GDM1 (cell line): ENCODE data around the gene CILP2.

ENCODE experiments used
- DNase-seq: peaks from one replicate; lab custom pipeline; 2025; lab: John Stamatoyannopoulos, UW

CILP2 gene

DNA sequence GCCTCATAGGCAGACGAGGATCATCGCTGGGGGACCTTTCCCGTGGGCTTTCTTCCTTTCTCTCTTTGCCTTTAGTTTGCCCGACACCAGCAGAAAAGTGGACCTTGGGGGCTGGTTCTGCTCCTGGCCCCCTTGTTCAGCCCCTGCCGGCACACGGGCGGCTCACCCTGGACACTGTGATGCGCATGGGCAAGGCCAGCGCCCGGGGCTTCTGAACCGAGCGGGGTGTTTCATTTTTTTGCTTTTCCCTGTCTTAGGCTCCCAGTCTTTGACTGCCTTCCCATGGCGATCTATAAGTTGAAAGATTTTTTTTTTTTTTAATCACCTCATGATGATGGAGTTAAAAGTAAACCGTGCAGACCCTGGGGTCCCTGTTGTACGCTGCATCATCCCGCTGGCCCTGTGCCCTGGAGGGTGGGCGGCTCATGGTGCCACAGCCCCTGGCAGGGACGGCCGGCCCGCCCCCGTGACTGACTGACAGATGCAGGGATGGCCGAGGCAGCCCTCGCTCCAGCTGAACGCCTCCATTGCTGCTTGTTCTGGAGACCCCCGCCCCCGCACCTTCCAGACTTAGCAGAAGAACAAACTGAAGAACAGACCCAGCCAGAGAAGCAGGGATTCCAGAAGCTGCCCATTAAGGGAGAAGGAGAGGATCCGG, 32.3 kb upstream of the CILP2 start:
- DNase-seq: no peak

DNA sequence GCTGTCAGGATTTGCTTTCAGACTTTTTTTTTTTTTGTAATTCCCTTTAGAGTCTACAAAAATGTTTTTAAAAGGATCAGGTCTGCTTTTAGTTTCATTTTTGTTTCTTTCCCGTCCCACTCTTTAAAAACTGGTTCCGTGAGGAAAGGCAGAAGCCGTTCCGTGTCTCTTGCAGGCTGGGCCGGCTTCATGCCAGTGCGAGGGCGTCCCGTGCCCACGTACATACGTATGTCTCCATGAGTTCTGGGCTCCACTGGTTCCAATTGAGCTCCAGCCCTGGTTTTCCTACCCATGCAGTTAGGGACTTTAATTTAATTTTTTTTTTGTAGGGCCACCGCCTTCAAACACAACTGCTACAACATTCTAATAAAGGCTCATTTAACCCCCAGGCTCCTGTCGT, 31.5 kb upstream of the CILP2 start:
- no peak for DNase-seq

DNA sequence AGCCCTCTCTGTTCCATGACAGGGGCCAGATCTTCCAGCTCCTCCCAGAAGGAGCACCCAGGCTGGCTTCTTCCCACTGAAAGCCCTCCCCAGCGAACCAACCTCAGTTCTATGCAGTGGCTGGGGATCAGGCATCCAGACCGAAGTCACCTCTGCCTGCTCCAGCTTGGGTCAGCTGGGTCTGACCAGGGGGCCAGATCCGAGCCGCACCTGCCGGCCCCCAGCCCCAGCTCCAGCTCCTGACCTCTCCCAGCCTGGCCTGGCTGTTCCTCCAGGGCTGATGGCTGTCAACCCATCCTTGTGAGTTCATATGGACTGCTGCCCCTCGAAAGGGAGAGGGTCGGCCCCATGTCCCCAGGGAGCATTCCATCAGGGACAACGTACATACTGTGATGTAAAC, 30.7 kb upstream of the CILP2 start:
- no peak for DNase-seq

DNA sequence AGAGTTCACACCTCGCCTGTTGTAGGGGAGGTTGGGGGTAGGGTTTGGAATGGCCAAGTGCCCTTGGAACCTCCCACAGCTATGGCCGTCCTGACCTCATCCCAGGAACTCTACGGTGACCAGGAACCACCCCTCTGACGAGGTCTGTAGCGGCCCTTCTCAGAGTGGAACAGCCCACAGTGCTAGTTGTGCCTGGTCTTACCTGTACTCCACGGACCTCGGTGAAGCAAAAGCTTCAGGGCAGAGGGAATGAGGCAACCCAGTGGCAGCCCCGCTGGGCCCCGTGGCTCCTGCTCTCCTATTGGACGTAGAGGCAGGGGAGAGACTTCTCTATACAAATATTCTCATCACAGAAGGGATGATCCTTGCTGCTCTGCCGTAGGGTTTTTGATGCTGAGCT, 29.8 kb upstream of the CILP2 start:
- DNase-seq: no peak

DNA sequence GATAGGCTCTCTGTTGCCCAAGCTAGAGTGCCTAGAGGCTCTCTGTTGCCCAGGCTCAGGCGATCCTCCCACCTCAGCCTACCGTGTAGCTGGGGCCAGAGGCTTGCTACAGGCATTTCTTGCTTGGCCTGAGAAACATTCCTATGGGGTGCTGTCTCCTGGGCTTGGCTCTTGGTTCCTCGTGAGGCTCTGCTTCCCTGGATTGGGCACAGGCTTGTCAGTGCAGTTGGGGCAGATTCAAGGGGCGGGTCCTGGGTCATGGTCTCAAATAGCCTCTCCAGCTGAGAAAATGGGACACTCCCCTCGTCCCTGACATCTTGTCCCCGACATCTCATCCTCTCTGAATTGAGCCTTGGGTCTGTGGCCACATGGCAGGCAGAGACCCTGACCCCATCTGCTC, 27.6 kb upstream of the CILP2 start:
- no peak for DNase-seq

DNA sequence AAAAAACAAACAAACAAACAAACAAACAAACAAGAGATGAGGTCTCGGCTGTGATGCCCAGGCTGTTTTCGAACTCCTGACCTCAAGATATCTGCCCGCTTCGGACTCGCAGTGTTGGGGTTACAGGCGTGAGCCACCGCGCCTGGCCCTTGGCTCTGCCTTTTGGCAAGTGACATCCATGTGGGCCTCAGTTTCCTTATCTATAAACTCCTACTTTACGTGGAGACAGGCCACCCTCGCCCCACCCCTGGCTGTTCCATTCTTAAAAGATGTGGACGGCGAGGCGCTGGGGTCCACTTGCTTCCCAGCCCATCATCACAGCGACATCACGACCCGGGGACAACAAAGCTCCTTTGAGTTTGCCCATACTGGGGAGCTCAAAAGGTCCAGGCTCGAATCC, 24.4 kb upstream of the CILP2 start:
- DNase-seq: no peak

DNA sequence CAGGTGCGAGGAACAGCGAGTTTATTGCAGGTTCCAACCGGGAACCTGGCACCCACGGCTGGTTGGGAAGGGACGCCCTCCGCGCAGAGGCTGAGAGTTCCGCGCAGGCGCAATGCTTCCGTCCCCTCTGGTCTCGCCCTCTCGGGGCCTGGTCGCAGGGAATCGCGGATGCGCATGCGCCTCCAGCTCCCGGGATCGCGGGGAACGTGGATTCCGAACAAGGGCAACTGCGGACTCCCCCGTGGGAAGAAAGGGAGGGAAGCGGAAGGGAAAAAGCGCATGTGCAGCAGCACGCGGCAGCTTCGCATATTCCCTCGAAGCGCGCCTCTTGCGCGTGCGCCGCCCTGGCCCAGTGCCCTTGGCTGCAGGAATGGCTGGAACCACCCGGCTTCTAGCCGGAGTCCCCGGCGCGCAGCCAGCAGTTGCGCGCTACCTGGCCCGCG, 23.8 kb upstream of the CILP2 start:
- no peak for DNase-seq

DNA sequence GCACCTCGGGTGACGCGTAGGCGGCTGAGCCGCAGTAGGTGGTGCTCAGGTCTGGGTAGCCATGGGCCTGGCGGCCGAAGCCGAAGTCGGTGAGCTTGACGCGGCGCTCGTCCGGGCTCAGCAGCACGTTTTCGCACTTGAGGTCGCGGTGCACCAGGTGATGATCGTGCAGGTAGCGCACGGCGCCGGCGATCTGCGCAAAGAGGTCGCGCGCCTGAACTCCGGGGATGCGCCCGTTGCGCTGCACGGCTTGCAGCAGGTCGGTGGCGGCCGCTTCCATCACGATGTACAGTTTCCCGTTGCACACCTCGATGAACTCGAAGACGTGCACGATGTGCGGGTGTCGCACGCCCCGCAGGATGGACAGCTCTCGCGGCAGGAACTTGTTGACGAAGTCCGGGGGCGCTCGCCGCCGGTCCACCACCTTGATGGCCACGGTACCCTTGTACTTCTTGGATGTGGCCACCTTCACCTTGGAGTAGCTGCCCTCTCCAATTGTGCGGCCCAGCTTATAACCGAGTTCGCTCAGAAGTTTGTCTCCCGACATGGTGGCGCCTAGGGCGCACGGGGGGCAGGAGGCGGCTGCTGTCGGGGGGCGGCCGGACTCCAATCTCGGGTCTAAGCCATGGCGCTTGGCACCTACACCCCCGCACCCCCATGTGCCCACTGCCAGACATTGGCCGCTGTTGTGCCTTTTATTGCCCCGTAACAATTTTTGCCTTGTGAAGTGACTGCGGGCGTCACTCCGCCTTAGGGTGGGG, 23.0 kb upstream of the CILP2 start, which contains the start of gene TSSK6:
TSSK6 (minus strand) TSS at position 668 of the 761 bp plus-strand sequence; CDS start at position 547, 121 bp downstream.
- DNase-seq: no peak

DNA sequence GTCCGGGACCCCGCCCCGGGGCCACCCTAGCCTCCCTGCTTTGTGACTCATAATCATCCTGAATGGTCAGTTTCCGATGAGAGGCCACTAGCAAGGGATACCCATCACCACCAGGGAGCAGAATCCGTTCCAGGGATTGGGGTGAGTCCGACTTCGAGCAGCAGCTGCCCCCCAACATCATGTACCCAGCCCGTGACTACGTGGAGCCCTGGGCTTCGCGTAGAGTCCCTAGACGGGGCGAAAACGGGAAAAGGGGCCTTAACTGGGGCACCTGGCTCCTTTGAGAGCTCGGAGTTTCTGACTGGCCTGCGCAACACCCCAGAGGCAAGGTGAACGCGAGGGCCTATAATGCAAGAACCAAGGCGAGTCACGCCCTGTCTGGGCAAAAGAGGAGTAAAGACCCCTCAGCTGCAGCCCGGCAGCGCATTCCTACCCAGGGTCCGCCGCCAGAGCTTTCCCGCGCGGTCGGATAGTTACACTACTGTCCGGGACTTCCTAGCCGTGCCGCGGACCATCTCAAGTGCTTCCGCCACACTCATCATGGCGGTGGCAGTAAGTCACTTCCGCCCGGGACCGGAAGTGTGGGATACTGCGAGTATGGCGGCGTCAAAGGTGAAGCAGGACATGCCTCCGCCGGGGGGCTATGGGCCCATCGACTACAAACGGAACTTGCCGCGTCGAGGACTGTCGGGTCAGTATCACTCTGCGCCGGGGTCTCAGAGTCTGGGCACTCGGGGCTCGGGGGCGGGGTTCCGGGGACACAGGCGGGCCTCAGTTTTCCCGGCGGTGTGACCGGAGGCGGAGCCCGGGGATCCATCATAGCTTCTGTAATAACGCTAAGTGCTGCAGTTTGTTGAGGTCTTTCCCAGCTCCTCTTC, 22.2 kb upstream of the CILP2 start, which contains the start of gene NDUFA13:
NDUFA13 (plus strand) TSS at position 584 of the 878 bp plus-strand sequence; CDS start at position 598, 14 bp downstream.
- peak; percentile 84 for DNase-seq

DNA sequence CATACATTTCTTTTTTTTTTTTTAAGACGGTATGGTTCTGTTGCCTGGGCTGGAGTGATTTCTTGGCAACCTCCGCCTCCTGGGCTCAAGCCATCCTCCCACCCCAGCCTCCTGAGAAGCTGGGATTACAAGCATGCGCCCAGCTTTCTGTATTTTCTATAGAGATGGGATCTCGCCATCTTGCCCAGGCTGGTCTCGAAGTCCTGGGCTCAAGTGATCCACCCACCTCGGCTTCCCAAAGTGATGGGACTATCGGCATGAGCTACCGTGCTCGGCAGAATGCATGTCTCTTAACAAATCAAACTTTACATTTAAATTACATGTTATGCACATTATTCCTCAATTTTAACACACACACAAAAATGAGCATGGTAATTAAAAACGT, 20.8 kb upstream of the CILP2 start:
- DNase-seq: no peak

DNA sequence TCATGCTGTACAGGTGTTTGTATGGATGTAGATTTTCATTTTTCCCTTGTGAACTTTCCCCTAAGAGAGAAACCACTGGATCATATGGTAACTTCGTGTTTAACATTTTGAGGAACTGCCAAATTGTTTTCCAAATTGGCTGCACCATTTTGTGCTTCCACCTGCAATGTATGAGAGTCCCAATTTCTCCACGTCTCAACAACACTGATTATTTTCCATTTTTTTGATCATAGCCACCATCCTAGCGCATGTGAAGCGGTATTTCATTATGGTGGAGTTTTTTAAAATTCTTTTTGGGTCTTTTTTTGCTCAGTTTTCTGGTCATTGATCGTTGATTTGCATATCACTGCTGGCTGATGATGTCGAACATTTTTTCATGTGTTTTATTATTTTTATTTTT, 17.1 kb upstream of the CILP2 start:
- no peak for DNase-seq

DNA sequence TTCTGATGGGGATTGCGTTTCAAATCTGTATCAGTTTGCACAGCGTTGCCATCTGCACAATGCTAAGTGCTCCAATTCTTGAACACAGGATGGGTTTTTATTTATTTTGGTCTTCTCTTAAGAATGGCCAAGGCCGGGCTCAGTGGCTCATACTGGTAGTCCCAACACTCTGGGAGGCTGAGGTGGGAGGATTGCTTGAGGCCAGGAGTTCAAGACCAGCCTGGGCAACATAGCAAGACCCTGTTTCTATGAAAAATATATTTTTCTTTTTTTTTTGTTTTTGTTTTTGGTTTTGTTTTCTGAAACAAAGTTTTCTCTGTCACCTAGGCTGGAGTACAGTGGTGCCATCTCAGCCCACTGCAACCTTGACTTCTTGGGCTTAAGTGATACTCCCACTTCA, 14.9 kb upstream of the CILP2 start:
- DNase-seq: no peak

DNA sequence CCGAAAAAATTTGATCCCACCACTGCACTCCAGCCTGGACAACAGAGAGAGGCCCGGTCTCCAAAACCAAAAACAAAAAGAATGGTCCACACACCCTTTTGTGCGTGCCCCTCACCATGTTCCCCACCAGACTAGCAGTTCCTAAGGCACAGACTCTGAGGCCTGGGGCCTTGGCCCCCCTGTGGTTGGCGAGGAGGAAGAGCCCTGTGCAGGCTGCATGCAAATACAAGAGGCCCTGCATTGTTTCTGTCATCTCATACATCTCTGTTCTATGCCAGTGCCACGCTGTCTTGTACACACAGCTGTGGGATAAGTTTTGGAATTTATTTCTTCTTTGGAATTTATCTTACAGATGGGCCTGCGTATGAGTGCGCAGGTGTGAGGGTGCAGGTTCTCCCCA, 14.0 kb upstream of the CILP2 start:
- no peak for DNase-seq

DNA sequence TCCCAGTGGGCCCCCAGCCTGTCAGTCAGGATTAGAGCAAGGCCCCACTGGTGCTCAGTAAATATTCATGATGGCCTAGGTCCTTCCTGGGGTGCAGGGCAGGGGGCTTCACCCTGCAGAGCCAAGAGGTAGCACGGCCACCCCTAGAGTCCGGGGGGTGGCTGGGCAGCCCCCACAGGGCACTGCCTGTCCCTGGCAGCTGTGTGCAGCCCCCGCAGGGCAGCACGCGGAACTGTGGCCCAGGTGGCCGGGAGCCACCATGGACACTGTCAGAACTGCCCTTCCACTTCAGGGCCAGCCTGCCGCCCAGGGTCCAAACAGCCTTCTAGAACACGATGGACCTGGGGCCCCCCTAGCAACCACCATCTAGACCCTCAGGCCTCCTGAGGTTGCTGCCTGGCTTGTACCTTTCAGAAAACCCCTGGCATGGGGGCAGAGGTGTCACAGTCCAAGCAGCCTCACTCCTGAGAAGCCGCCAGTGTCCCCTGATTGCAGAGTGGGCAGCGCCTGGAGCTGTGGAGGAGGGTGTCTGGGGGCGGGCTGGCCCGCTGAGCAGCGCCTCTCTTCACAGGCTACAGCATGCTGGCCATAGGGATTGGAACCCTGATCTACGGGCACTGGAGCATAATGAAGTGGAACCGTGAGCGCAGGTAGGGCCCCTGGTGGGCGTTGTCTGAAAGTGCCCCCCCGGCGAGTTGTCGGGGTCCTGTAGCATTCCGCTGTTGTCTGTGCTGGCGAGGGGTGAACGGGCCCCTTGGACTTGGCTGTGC, 12.3 kb upstream of the CILP2 start:
- no peak for DNase-seq

DNA sequence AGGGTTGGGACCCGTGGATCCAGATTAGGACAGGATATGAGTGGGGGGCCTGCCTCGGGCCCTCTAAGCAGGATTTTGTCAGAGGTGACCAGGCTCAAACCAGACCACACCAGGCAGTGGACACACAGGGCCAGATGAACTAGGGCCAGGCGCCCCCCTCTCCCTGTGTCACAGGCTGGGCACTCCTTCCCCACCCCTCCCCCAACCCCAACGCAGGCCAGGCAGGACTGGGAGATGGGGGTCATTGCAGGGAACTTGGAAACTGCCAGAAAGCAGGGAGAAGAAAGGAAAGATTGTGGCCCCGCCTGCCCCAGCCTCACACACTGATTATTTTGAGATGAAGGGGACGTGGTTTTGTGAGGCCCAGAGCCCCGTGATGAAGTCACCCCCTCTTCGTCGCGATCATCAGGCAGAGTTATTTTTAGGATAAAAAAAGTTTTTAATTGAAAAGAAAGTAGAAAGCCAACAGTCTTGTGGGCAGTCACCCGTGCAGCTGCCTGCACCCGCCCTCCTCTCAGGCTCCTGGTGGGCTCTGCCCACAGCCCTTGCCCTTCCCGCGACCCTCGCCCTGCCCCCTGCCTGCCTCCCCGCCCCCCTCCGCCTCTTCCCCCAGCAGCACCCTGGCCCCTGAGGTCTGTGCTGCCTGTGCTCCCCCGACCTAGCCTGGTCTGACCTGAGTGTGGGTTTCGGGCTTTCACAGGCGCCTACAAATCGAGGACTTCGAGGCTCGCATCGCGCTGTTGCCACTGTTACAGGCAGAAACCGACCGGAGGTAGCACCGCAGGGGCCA, 11.3 kb upstream of the CILP2 start:
- DNase-seq: no peak

DNA sequence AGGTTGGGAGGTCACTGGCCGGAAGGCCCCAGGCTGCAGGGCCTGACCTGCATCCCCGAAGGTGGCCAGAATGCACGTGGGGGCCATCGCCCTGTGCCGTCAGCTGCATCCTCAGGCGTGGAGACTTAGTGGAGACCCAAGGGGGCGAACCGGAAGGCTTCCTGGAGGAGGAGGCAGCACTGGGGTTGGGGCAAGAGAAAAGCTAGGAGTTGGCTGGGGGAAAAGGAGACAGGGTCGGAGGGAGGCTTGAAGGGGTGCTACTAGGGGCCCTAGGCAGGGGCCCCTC, 10.8 kb upstream of the CILP2 start:
- no peak for DNase-seq

DNA sequence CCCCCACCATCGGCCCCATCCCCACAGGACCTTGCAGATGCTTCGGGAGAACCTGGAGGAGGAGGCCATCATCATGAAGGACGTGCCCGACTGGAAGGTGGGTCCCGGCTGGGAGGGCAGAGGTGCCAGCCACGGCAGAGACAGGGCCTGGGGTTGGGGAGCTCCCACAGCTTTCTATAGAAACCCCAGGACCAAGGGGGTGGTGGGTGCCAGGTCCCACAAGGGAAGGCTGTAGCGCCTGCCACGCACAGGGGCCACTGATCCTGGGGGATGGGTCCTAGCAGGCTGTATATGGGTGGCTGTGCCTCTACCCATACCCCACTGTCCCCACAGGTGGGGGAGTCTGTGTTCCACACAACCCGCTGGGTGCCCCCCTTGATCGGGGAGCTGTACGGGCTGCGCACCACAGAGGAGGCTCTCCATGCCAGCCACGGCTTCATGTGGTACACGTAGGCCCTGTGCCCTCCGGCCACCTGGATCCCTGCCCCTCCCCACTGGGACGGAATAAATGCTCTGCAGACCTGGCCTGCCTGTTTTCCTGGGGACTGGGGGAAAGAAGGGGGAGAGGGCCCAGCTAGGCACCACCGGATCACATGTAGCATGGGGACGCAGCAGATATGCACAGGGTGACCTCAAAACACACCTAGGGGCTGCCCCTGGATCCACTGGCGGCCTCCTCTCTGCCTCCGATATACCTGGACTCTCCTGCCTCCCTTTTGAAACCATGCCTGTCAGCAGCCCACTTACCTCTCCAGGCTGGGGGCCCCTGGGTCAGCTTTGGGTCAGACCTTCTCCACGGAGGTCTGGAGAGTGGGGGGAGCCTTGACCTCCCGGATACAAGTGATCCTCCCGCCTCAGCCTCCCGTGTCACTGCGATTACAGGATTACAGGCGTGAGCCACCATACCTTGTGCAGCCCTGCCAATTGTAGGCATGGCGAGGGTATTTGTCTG, 10.1 kb upstream of the CILP2 start:
- no peak for DNase-seq

DNA sequence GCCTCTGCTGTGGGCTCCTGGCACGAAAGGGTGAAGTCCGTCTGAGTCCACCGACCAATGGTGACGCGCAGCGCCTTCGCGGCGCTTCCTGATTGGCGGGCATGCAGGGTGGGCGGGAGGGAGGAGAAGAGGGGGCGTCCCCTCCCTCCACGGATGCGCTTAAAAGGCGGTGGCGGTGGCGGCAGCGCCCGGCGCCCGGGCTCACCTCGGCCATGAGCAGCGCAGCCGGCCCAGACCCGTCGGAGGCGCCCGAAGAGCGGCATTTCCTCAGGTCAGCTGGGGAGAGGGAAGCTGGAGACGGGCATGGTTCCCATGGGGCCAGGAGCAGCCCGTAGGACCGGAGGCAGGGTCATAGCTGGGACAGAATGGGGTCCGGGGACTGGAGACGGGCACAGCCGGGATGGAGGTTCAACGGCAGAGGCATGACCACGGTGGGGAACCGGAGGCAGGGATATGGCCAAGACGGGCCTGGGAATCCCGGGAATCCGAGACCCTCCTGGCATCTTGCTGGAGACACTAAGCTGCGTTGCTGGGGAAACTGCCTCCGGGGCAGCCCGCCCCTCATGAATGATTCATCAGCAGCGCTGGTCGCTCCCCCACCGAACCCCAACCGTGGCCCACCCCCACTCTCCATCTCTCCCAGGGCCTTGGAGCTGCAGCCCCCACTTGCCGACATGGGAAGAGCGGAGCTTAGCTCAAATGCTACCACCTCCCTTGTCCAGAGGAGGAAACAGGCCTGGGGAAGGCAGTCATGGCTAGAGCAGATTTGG, 9.2 kb upstream of the CILP2 start, which contains the start of gene YJEFN3:
YJEFN3 (plus strand) TSS at position 191 of the 770 bp plus-strand sequence; CDS start at position 213, 22 bp downstream.
- DNase-seq: no peak

DNA sequence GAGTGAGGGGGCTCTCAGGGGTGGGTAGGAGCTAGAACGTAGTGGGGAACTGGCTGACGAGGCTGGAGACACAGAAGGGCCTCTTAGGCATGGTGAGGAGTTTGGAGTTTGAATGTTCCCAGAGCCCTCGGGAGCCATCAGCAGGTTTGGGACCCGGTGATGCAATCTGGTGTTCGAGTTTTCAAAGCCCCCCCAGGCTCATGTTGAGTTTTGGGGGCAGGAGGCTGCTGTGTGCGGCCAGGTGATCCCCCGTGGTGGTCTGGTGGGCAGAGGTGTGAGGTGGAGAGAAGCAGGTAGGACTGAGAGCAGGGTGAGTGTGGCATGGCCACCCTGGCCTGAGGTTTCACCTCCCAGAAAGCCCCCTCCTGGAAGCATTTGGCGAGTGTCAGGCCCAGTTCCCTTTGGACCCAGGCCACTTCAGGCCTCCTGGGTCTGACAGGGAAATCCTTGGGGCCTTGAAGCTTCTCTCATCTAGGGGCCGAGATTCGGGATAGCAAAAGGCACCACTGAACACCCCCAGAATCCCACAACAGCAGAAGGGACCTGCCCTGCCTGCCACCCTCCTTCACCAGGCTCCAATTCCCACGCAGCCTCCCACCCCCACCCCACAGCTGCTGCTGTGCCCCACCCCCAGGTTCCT, 8.2 kb upstream of the CILP2 start:
- no peak for DNase-seq
